Vagina (tissue), 2 donors: ENCODE measurements around the gene GSPT1.

Source experiments
- POLR2A ChIP-seq, 2 donors: fragments of 450-650 bp; IDR thresholded peaks; one replicate each; pipeline ENCODE4 v1.6.1; 2017; ENCODE audit warnings: antibody characterized with exemption in 2 of 2, mild to moderate bottlenecking in 2 of 2, moderate library complexity in 2 of 2
- POLR2AphosphoS5 ChIP-seq, 2 donors: sonication (generic); formaldehyde crosslinking; IDR thresholded peaks; one replicate each; pipeline ENCODE4 v1.9.0; 2017; ENCODE audit warnings: antibody characterized with exemption in 2 of 2, mild to moderate bottlenecking in 2 of 2, low read depth in 1 of 2; ENCODE audit not compliant: insufficient read depth in 1 of 2
- TF ChIP-seq, protein P1 (sequence below), 3 experiments: fragments of 450-650 bp in 2 of 3; fragments of 200-600 bp in 1 of 3; sonication (generic) in 1 of 3; IDR thresholded peaks; one replicate each; pipeline ENCODE4 v1.5.1; 2017 to 2019; ENCODE audit warnings: antibody characterized with exemption in 3 of 3, mild to moderate bottlenecking in 2 of 3, moderate library complexity in 2 of 3

DNA sequence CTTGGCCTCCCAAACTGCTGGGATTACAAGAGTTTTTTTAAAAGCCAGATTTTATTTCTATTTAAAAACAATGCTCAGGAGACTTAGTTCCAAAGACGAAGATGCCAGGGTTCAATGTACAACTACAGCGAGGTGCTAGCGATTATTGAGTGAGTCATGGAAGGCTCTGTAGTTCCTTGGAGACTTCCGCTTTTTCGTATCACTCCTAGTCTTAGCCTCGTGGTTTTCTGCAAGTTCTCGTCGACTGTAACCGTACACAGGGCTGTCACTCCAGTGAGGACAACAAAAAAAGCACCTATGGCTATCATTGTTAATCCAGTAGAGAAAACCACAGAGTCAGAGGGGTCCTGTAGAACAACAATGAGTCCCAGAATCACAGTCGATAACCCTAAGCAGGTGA lies 96.0 kb downstream of the GSPT1 start:
- TF ChIP-seq POLR2A (IDR thresholded peaks at IDR 0.05) (no peak), POLR2AphosphoS5 (IDR thresholded peaks at IDR 0.05; ENCODE audit: insufficient read depth in 1 of 2, low read depth in 1 of 2) (no peak)
- TF ChIP-seq, protein P1, sequence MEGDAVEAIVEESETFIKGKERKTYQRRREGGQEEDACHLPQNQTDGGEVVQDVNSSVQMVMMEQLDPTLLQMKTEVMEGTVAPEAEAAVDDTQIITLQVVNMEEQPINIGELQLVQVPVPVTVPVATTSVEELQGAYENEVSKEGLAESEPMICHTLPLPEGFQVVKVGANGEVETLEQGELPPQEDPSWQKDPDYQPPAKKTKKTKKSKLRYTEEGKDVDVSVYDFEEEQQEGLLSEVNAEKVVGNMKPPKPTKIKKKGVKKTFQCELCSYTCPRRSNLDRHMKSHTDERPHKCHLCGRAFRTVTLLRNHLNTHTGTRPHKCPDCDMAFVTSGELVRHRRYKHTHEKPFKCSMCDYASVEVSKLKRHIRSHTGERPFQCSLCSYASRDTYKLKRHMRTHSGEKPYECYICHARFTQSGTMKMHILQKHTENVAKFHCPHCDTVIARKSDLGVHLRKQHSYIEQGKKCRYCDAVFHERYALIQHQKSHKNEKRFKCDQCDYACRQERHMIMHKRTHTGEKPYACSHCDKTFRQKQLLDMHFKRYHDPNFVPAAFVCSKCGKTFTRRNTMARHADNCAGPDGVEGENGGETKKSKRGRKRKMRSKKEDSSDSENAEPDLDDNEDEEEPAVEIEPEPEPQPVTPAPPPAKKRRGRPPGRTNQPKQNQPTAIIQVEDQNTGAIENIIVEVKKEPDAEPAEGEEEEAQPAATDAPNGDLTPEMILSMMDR (IDR thresholded peaks at IDR 0.05) = no peak
